Mammary microvascular endothelial cell (primary cell): Measurements from ENCODE around the gene PRSS58. TPM values are rescaled to one million over a fixed set of nuclear protein-coding genes. Genes with fewer than 3 reads are reported as not detected.

Source experiments
- total RNA-seq: library from RNA; depleted of rRNA; stranded (reverse); fragments of >200 nt; gene quantifications from 2 replicates; pipeline ENCODE4 v1.2.3, GENCODE V29; 2015

PRSS58 gene
- not detected in 2 replicates for total RNA-seq

DNA sequence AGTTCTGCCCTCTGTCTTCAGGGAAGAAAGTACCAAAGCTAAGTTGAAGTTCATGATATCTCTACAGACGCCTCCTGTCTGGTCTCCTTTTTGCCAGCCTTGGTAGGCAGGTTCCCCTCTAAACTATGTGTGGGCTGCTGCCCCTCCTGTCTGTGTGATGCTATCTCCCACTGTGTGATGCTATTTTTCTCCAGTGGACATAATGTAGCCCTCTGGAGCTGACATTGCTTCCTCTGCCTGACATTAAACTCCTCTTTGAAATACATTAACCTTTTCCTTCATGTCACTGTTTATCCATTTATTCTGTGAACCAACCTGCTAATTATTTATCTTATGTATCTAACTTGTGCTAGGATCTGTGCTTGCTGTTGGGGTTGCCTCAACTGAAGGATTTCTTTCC is at the start of gene PRSS58:
Gene PRSS58, minus strand, starts transcription at position 101 of the 400 bp plus-strand sequence. CDS start 351 bp downstream, outside the sequence.

Other genes with a start within 250 kb of the PRSS58 start
- gene MGAM2, start 146.3 kb downstream of the PRSS58 start, total RNA-seq, result not detected in 2 replicates